ENCODE data around the gene TRAPPC4.

The TRAPPC4 gene

DNA sequence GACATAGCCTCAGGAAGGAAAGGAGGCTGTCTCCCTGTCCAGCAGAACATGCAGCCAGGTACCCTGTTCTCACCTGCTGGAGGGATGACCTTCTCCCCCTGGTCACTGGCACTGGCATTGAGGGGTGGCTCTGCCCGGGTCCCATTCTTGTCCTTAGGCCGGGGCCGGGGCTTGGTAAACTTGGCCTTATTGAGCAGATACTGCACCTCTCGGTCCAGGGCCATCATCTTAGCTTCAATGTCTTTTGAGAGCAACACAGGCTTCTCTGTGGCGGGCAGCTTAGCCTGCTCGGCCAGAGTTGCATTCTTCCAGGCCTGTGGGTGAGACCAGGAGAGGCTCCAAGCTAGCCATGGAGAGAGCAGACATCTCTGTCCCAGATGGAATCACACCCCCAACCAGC lies 27.9 kb downstream of the TRAPPC4 start:
- Histone ChIP-seq H3K36me3 (peaks cover 59% of the 10 kb centered on the region), H3K27ac (no peak overlapping the region), H3K27me3 (ENCODE audit: insufficient read depth, low read depth, severe bottlenecking) (no peaks in the 10 kb centered on the region), H3K4me3 (ENCODE audit: low read depth, low read length) (no peak overlapping the region), H3K9me3 (ENCODE audit: severe bottlenecking) (no peaks in the 10 kb centered on the region)
- DNase-seq = no peak
- TF ChIP-seq, protein P1, sequence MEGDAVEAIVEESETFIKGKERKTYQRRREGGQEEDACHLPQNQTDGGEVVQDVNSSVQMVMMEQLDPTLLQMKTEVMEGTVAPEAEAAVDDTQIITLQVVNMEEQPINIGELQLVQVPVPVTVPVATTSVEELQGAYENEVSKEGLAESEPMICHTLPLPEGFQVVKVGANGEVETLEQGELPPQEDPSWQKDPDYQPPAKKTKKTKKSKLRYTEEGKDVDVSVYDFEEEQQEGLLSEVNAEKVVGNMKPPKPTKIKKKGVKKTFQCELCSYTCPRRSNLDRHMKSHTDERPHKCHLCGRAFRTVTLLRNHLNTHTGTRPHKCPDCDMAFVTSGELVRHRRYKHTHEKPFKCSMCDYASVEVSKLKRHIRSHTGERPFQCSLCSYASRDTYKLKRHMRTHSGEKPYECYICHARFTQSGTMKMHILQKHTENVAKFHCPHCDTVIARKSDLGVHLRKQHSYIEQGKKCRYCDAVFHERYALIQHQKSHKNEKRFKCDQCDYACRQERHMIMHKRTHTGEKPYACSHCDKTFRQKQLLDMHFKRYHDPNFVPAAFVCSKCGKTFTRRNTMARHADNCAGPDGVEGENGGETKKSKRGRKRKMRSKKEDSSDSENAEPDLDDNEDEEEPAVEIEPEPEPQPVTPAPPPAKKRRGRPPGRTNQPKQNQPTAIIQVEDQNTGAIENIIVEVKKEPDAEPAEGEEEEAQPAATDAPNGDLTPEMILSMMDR (IDR thresholded peaks at IDR 0.05; ENCODE audit: low read depth, low read length) = no peak

DNA sequence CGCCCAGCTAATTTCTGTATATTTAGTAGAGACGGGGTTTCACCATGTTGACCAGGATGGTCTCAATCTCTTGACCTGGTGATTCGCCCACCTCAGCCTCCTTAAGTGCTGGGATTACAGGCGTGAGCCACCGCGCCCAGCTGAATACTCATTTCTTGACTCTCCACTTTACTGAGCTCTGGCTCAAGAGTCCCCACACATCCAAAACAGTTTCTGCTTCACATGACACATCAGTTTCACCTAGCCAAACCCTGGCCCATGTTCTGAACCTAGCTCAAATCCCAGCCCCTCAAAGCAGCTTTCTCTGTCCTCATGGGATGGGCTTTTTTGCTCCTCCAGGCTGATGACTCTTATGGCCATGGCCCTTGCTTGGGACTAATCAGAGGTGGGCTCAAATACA lies 28.6 kb downstream of the TRAPPC4 start:
- Histone ChIP-seq H3K36me3 (peaks cover 66% of the 10 kb centered on the region), H3K27me3 (ENCODE audit: insufficient read depth, low read depth, severe bottlenecking) (no peaks in the 10 kb centered on the region), H3K9me3 (ENCODE audit: severe bottlenecking) (no peaks in the 10 kb centered on the region), H3K27ac (no peak overlapping the region), H3K4me3 (ENCODE audit: low read depth, low read length) (no peak overlapping the region)
- TF ChIP-seq, protein P1 (IDR thresholded peaks at IDR 0.05; ENCODE audit: low read depth, low read length) = no peak
- DNase-seq = no peak

DNA sequence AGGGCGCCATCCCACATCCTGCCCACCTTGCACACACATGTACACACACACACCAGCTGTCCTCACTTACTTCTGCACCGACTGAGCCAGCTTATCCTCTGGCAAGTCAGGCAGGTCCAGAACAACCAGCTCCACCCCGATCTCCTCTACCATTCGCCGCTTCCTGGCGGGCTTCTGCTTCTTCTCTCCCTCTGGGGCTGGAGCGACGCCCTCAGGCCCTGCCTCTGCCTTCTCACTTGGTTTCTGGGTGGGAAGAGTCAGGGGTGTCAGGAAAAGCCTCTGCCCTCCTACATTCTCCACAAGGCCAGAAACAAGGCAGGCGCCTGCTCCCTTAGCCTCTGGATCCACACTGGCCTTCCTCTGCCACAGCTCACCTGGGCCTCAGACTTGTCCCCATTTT lies 30.1 kb downstream of the TRAPPC4 start:
- TF ChIP-seq, protein P1 (IDR thresholded peaks at IDR 0.05; ENCODE audit: low read depth, low read length) = no peak
- H3K27ac ChIP-seq = no peak overlapping the region
- DNase-seq = no peak
- H3K27me3 ChIP-seq (ENCODE audit: insufficient read depth, low read depth, severe bottlenecking) = no peaks in the 10 kb centered on the region
- no peaks in the 10 kb centered on the region for H3K9me3 ChIP-seq (ENCODE audit: severe bottlenecking)
- H3K4me3 ChIP-seq (ENCODE audit: low read depth, low read length) = no peak overlapping the region
- peaks cover 80% of the 10 kb centered on the region for H3K36me3 ChIP-seq

DNA sequence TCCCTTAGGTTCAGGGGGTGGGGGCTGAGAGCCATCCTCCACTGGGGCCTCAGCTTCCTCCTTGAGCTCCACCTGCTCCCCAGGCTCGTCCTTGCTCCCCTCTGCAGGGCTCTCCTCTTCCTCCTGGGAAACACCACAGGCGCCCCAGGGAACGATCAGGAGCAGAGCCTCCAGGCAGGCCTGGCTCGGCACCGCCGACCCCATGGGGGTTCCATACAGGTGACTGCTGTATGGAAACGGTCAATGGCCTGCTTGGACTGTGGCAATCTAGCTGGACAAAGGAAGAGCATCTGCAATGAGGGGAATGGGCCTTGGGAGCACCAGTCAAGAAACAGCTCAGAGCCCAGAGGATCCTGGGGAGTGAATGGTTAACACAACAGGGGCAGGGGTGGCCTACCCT lies 30.5 kb downstream of the TRAPPC4 start:
- Histone ChIP-seq H3K27ac (no peak overlapping the region), H3K36me3 (peaks cover 85% of the 10 kb centered on the region), H3K4me3 (ENCODE audit: low read depth, low read length) (no peak overlapping the region), H3K27me3 (ENCODE audit: insufficient read depth, low read depth, severe bottlenecking) (no peaks in the 10 kb centered on the region), H3K9me3 (ENCODE audit: severe bottlenecking) (no peaks in the 10 kb centered on the region)
- TF ChIP-seq, protein P1 (IDR thresholded peaks at IDR 0.05; ENCODE audit: low read depth, low read length) = no peak
- no peak for DNase-seq

DNA sequence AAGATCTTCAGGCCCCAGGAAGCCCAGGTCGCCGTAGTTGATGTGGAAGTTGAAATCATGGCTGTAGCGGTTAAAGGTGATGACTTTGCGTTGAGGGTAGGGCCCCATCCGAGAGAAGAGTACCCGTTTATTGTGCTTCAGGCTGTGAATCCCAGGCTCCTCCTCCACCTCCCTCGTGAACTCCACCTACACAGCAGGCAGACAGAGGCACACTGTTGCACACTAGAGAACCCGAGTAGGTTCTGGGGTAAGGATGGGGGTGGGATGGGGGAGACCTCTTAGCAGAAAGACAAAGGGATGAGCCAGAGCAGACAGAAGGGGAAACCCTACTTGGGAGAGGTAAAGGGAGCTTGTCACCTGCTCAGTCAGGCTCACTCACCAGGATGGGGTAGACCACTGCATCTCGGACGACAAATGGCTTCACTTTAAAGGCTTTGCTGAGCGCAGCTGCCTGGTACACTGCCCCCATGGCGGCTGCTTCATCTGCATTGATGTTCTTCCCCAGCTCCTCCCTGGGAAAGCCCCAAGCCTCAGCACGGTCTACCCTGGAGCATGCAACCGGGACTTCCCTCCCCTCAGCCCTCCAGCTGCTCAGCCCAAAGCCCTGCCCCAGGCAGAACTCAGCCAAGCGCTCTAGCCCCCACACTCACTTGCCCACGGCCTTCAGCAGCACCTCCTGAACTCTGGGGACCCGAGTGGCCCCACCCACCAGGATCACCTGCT lies 33.0 kb downstream of the TRAPPC4 start:
- DNase-seq = no peak
- Histone ChIP-seq H3K4me3 (ENCODE audit: low read depth, low read length) (no peak overlapping the region), H3K36me3 (peaks cover 83% of the 10 kb centered on the region), H3K27ac (no peak overlapping the region), H3K27me3 (ENCODE audit: insufficient read depth, low read depth, severe bottlenecking) (no peaks in the 10 kb centered on the region), H3K9me3 (ENCODE audit: severe bottlenecking) (no peaks in the 10 kb centered on the region)
- TF ChIP-seq, protein P1 (IDR thresholded peaks at IDR 0.05; ENCODE audit: low read depth, low read length) = no peak
